Skeletal muscle tissue (tissue), 4 donors: ENCODE data around the gene NME9. TPM values are rescaled to one million over a fixed set of nuclear protein-coding genes. Genes with fewer than 3 reads are reported as not detected.

Source experiments
- H3K27ac ChIP-seq: one replicate; pipeline ENCODE4 v1.7.0; 2013; ENCODE audit warnings: mild to moderate bottlenecking, low read depth, low read length, inconsistent platforms
- H3K27me3 ChIP-seq, 3 donors: one replicate each; pipeline ENCODE4 v1.7.0; 2013; ENCODE audit warnings: low read length in 3 of 3; ENCODE audit not compliant: control insufficient read depth in 3 of 3, insufficient read depth in 3 of 3
- H3K36me3 ChIP-seq, 3 donors: one replicate each; pipeline ENCODE4 v1.7.0; 2013; ENCODE audit warnings: low read length in 3 of 3; ENCODE audit not compliant: control insufficient read depth in 3 of 3, insufficient read depth in 3 of 3
- H3K4me1 ChIP-seq, 3 donors: one replicate each; pipeline ENCODE4 v1.7.0; 2013; ENCODE audit warnings: low read length in 3 of 3, mild to moderate bottlenecking in 3 of 3; ENCODE audit not compliant: control insufficient read depth in 3 of 3, insufficient read depth in 3 of 3
- H3K4me3 ChIP-seq, 3 donors: one replicate each; pipeline ENCODE4 v1.7.0; 2013; ENCODE audit warnings: low read length in 3 of 3
- H3K9ac ChIP-seq, 3 donors: one replicate each; pipeline ENCODE4 v1.7.0; 2013; ENCODE audit warnings: low read length in 3 of 3, mild to moderate bottlenecking in 3 of 3, moderate library complexity in 2 of 3, low read depth in 1 of 3
- H3K9me3 ChIP-seq, 3 donors: one replicate each; pipeline ENCODE4 v1.7.0; 2013; ENCODE audit warnings: low read length in 3 of 3; ENCODE audit not compliant: control insufficient read depth in 3 of 3
- total RNA-seq: library from RNA; depleted of rRNA; stranded (reverse); fragments of >200 nt; gene quantifications from one replicate; pipeline ENCODE4 v1.2.3, GENCODE V29; 2014
- donor health status: Osteomylitis.

The NME9 gene
- total RNA-seq, 1 donor from 2014 or later: not detected

DNA sequence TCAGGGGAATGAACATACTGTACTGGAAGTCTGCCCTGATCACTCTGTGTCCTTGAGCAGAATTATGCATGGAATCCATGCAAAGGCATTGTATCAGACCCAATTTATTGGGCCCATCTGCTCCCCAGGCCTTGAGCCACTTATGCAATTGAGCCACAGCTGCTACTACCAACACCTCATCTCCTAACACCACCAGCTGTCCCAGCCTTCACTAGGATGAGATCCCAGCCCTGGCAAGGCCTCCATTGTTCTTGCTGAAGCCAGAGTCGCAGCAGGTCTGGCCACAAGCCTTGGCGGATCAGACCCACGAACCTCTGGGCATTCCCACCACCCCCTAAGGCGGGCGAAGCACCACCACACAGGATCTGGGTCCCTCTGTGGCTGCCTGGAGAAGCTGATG lies 9.2 kb upstream of the NME9 start:
- Histone ChIP-seq H3K9ac (peak overlapping the region in 1 of 3 donors; percentile 29), H3K36me3 (no peaks in the 10 kb centered on the region), H3K4me3 (no peak overlapping the region), H3K9me3 (no peaks in the 10 kb centered on the region), H3K27me3 (no peaks in the 10 kb centered on the region), H3K4me1 (peaks cover 8 to 18% (median 14%) of the 10 kb centered on the region in 3 donors), H3K27ac (no peak overlapping the region)

DNA sequence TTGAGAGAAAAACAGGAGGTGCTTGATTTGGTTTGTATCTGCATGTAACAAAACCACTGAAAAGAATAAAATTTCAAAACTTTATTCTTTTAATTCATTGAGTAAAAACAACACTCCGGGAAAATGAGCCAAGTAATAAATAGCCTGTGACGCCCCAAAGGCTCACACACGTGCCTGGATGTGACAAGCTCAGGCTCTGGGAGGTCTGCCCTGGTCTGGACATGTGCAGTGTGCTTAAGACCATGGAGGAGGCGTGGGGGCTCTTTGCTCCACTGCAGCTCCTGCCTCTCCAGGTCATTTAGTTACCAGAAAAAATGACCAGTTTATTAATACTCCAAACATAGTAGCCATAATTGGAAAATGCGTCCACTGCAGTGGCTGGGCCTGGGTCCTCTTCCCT lies 8.6 kb upstream of the NME9 start:
- Histone ChIP-seq H3K9me3 (no peaks in the 10 kb centered on the region), H3K27me3 (no peaks in the 10 kb centered on the region), H3K4me3 (no peak overlapping the region), H3K36me3 (no peaks in the 10 kb centered on the region), H3K9ac (no peak overlapping the region), H3K27ac (no peak overlapping the region), H3K4me1 (peaks cover 8 to 18% (median 14%) of the 10 kb centered on the region in 3 donors)

DNA sequence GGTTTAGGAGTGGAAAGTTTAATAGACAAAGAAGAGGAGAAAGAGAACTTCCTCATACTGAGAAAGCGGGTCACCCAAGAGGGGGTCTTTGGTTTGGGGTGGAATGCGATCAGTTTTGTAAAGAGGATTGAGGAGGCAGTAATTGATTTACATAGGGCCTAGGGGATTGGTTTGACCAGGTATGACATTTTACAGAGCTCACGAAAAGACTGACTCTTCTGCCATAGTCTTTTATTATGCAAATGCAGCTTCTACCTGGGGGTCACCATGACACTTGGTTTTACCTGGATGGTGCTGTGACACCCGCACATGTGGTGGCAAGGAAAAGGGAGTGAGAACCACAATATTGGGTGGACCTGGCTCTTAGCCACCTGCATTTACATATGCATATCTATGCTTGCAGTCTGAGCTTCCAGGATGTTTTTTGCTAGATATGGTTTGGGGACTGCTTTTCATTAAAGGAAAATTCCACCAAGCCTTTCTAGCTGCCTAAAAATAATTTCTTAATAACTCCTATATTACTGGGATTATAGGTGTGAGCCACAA lies 6.9 kb upstream of the NME9 start:
- Histone ChIP-seq H3K27ac (no peak overlapping the region), H3K36me3 (no peaks in the 10 kb centered on the region), H3K9me3 (no peaks in the 10 kb centered on the region), H3K4me3 (no peak overlapping the region), H3K9ac (no peak overlapping the region), H3K27me3 (no peaks in the 10 kb centered on the region), H3K4me1 (peaks cover 9 to 21% (median 14%) of the 10 kb centered on the region in 3 donors)

DNA sequence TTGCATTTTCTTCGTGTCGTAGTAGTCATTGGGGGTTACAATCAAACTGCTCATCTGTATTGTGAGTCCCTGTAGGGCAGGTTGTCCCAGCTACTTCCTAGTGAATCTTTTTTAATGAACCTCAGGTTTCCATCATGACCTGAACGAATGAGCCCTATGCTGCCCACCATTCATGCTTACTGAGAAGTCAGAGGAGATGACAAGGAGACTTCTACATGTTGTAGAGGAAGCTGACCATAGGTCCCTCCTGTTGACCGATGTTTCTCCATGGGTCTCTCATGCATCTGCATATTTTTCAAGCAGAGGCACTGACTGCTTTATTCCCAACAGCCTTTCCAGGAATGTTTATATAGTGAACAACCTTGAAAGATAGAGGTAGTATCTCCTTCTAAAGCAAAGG lies 5.0 kb upstream of the NME9 start:
- Histone ChIP-seq H3K4me1 (peaks cover 15 to 34% (median 21%) of the 10 kb centered on the region in 3 donors), H3K9me3 (no peaks in the 10 kb centered on the region), H3K27me3 (no peaks in the 10 kb centered on the region), H3K9ac (no peak overlapping the region), H3K36me3 (no peaks in the 10 kb centered on the region), H3K27ac (no peak overlapping the region), H3K4me3 (no peak overlapping the region)

DNA sequence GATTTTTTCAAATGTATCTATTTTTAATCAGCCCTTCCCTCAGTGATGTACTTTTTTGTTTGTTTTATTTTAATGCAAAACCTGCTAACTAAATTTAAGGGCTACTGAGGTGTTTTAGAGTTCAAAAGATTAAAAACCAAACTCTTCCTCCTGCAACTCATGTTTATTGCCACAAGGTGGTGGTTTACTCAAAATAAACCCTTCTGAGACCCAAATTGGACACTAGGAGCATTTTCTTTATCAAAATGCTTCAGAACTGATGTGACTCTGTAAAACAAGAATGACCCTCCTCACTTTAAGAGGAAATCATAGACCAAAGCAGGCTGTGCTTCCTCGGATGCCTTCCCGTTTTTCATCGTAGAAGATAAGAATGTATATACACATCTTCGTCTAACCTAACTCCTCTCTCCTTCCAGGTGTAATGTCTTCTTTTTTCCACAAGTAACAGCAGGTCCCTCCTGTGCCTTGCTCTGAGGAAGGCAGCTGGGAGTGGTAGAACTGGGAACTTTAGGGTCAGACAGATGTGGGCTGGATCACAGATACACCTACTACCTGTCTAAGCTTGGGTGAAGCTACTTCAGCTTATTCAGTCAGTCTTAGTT lies 2.9 kb upstream of the NME9 start:
- Histone ChIP-seq H3K36me3 (no peaks in the 10 kb centered on the region), H3K9ac (no peak overlapping the region), H3K4me1 (peaks cover 14 to 32% (median 20%) of the 10 kb centered on the region in 3 donors), H3K27me3 (no peaks in the 10 kb centered on the region), H3K4me3 (no peak overlapping the region), H3K27ac (peak overlapping the region; percentile 68), H3K9me3 (no peaks in the 10 kb centered on the region)

DNA sequence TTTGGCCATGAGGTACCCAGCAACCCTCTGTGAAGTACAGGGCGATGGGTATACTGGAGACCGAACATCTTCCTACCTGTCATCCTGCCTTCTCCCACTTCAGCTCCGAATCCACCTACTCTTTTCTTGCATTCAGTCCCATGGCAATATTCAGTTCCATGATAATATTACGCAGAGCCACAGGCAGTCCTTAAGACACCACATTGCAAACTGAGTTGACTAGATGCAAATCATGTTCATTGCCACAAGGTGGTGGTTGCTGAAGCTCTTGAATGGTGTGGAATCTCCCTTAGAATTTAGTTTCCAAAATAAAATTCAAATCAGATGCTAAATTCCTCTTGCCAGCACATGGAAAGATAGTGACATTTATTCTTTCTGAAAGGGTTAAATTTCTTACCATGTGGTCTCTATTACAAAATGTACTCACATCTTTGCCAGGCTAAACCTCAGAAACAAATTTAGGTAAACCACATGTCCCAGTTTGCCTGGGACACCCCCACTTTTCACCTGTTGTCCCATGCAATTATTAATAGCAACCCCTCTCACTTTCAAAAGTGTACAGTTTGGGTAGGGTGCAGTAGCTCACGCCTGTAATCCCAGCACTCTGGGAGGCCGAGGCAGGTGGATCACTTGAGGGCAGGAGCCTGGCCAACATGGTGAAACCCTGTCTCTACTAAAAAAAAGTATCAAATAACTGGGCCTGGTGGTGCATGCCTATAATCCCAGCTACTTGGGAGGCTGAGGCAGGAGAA lies 1.7 kb upstream of the NME9 start:
- Histone ChIP-seq H3K27ac (peak overlapping the region; percentile 68), H3K4me1 (peaks cover 14 to 30% (median 20%) of the 10 kb centered on the region in 3 donors), H3K4me3 (peak overlapping the region in 1 of 3 donors; percentile 41), H3K9me3 (no peaks in the 10 kb centered on the region), H3K36me3 (no peaks in the 10 kb centered on the region), H3K27me3 (no peaks in the 10 kb centered on the region), H3K9ac (peak overlapping the region in 1 of 3 donors; percentile 6)

DNA sequence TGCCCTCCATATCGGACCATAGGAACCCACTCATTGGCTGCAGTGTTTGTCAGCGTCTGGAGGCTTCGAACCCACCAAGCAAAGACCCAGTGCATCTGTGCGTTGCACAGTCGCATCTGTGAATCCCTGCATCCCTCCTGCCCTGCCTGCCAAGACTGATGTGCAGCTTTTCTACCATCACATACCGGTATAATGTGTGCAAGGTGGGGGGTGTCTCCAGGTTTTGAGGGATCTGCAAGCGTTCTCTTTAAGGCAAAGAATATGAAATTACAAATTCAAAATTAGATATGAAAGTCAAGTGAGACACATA lies 288 bp upstream of the NME9 start:
- H3K36me3 ChIP-seq: no peaks in the 10 kb centered on the region
- H3K27ac ChIP-seq: peak overlapping the region; percentile 68
- H3K9ac ChIP-seq: peak overlapping the region; percentile 78 to 85 (median 79)
- peak overlapping the region; percentile 76 to 80 (median 76) for H3K4me3 ChIP-seq
- H3K27me3 ChIP-seq: no peaks in the 10 kb centered on the region
- peaks cover 15 to 30% (median 20%) of the 10 kb centered on the region in 3 donors for H3K4me1 ChIP-seq
- H3K9me3 ChIP-seq: no peaks in the 10 kb centered on the region

DNA sequence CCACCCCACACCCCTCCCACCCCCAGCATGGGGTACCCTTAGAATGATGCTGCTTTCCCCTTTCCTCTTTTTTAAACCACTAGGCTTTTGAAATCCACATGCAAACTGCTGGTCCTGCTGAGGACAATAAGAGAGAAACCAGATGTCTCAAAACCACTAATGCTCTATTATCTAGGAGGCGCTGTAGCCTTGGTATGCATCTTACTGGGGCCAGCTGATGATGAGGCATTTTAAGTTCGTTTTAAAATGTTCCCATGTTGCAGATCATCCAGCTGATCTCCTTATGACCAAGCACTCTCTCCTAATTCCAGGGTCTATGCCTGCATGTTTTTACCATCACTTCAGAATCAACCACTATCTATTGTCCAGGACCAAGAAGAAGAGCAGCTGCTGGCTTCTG lies 1.3 kb downstream of the NME9 start:
- Histone ChIP-seq H3K4me1 (peaks cover 23 to 45% (median 25%) of the 10 kb centered on the region in 3 donors), H3K9ac (peak overlapping the region in 1 of 3 donors; percentile 79), H3K27me3 (no peaks in the 10 kb centered on the region), H3K36me3 (no peaks in the 10 kb centered on the region), H3K27ac (no peak overlapping the region), H3K9me3 (no peaks in the 10 kb centered on the region), H3K4me3 (peak overlapping the region in 1 of 3 donors; percentile 80)

DNA sequence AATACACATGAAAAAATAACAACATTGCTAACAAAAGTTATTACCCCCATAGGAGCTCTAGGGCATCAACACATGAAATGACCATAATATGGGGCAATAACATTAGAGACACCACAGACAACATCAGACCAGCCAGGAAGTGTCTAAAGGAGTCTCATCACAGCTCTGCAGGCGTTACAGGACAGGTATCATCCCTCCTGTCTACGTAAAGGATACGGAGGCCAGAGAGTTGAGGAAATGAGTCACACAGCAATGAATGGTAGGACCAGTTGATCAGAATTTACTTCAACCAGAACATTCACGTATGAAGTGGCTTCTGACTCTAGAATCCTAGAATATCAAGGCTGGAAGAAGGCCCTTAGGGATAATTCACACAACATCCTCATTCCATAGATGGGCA lies 1.8 kb downstream of the NME9 start:
- Histone ChIP-seq H3K9ac (no peak overlapping the region), H3K36me3 (no peaks in the 10 kb centered on the region), H3K27me3 (no peaks in the 10 kb centered on the region), H3K4me3 (no peak overlapping the region), H3K4me1 (peaks cover 23 to 47% (median 25%) of the 10 kb centered on the region in 3 donors), H3K27ac (no peak overlapping the region), H3K9me3 (no peaks in the 10 kb centered on the region)
